Measurements from ENCODE around the gene CYP3A4. TPM values are rescaled to one million over a fixed set of nuclear protein-coding genes. Genes with fewer than 3 reads are reported as not detected.
A peak's percentile ranks its signal among the peaks of the same experiment; 100 is the strongest.

Gene CYP3A4
- total and polyA plus RNA-seq, 2 of the 13 experiments (the other 11 are each of a cell fraction or from before 2014, with no cell fraction given) = 0.11 to 0.24 TPM

GRCh38 chr7:99829524-99830160 lies 45.7 kb upstream of the CYP3A4 start (continued):
- TF ChIP-seq ZBTB4 (CRISPR knock-in tag; IDR thresholded peaks at IDR 0.05; ENCODE audit: borderline replicate concordance) (no peak), GLI4 (CRISPR knock-in tag; IDR thresholded peaks at IDR 0.05; ENCODE audit: borderline replicate concordance) (no peak), FOXP1 (IDR thresholded peaks at IDR 0.05) (no peak), FOXP1 (CRISPR knock-in tag; IDR thresholded peaks at IDR 0.05) (peak; percentile 36; the same call in 1 of the 2 replicates), PAF1 (CRISPR knock-in tag; IDR thresholded peaks at IDR 0.05) (no peak), ZNF775 (CRISPR knock-in tag; IDR thresholded peaks at IDR 0.05; ENCODE audit: borderline replicate concordance) (no peak), ZBTB8A (CRISPR knock-in tag; IDR thresholded peaks at IDR 0.05; ENCODE audit: borderline replicate concordance, low read depth) (no peak), ZNF703 (CRISPR knock-in tag; IDR thresholded peaks at IDR 0.05; ENCODE audit: borderline replicate concordance) (no peak), CBFB (CRISPR knock-in tag; IDR thresholded peaks at IDR 0.05) (no peak), TRAFD1 (CRISPR knock-in tag; IDR thresholded peaks at IDR 0.05; ENCODE audit: borderline replicate concordance) (no peak), ZNF264 (CRISPR knock-in tag; IDR thresholded peaks at IDR 0.05) (no peak), ZNF468 (CRISPR knock-in tag; IDR thresholded peaks at IDR 0.05) (no peak), ZZZ3 (CRISPR knock-in tag; IDR thresholded peaks at IDR 0.05; ENCODE audit: borderline replicate concordance) (no peak), ZNF296 (CRISPR knock-in tag; conservative IDR thresholded peaks at IDR 0.05) (no peak), HOXA9 (CRISPR knock-in tag; IDR thresholded peaks at IDR 0.05; ENCODE audit: borderline replicate concordance) (no peak), ZNF230 (CRISPR knock-in tag; IDR thresholded peaks at IDR 0.05) (no peak)
- TF ChIP-seq, protein P1, sequence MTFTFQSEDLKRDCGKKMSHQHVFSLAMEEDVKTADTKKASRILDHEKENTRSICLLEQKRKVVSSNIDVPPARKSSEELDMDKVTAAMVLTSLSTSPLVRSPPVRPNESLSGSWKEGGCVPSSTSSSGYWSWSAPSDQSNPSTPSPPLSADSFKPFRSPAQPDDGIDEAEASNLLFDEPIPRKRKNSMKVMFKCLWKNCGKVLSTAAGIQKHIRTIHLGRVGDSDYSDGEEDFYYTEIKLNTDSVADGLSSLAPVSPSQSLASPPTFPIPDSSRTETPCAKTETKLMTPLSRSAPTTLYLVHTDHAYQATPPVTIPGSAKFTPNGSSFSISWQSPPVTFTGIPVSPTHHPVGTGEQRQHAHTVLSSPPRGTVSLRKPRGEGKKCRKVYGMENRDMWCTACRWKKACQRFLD (CRISPR knock-in tag; IDR thresholded peaks at IDR 0.05; ENCODE audit: borderline replicate concordance) = no peak
- TF ChIP-seq, protein P2, sequence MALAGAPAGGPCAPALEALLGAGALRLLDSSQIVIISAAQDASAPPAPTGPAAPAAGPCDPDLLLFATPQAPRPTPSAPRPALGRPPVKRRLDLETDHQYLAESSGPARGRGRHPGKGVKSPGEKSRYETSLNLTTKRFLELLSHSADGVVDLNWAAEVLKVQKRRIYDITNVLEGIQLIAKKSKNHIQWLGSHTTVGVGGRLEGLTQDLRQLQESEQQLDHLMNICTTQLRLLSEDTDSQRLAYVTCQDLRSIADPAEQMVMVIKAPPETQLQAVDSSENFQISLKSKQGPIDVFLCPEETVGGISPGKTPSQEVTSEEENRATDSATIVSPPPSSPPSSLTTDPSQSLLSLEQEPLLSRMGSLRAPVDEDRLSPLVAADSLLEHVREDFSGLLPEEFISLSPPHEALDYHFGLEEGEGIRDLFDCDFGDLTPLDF (CRISPR knock-in tag; IDR thresholded peaks at IDR 0.05) = no peak
- TF ChIP-seq, protein P3, sequence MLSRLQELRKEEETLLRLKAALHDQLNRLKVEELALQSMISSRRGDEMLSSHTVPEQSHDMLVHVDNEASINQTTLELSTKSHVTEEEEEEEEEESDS (CRISPR knock-in tag; IDR thresholded peaks at IDR 0.05; ENCODE audit: borderline replicate concordance) = no peak
- TF ChIP-seq, protein P4, sequence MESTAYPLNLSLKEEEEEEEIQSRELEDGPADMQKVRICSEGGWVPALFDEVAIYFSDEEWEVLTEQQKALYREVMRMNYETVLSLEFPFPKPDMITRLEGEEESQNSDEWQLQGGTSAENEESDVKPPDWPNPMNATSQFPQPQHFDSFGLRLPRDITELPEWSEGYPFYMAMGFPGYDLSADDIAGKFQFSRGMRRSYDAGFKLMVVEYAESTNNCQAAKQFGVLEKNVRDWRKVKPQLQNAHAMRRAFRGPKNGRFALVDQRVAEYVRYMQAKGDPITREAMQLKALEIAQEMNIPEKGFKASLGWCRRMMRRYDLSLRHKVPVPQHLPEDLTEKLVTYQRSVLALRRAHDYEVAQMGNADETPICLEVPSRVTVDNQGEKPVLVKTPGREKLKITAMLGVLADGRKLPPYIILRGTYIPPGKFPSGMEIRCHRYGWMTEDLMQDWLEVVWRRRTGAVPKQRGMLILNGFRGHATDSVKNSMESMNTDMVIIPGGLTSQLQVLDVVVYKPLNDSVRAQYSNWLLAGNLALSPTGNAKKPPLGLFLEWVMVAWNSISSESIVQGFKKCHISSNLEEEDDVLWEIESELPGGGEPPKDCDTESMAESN (CRISPR knock-in tag; conservative IDR thresholded peaks at IDR 0.05) = no peak

Measured in HepG2 (cell line).